Measurements from ENCODE around the gene HOXB3. TPM values are rescaled to one million over a fixed set of nuclear protein-coding genes. Genes with fewer than 3 reads are reported as not detected.

The HOXB3 gene
- total and polyA plus RNA-seq, 2 of the 4 experiments (the other 2 are of a cell fraction) = 6.3 to 59.6 TPM

DNA sequence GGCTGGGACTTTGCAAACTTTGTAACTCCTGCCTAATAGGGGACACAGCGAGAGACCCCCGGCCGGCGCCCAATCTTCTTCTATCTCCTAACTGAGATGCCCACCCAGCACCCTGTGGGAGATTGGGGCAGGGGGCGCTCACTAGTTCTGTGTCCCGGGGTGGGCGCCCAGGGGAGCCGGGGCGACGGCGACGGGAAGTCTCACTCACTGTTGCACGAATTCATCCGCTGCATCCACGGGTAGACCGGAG is 7.4 kb upstream of the HOXB3 start:
- WGBS, 2 experiments (ENCODE audit: extremely low coverage in 2 of 2, insufficient read length in 1 of 2) = 1% methylated on average over 12 of the region's 16 CpGs; no CpG with 5 or more reads in 1 of the 2 experiments
- Histone ChIP-seq H3K4me2 (ENCODE audit: low read depth, low read length) (peak overlapping the region; percentile 95), H3K9me1 (ENCODE audit: insufficient read depth, low read length) (0 out of 2 replicates have a peak, but pooled peaks cover 3% of the 10 kb centered on the region), H3K4ac (ENCODE audit: low read depth, low read length) (peak overlapping the region; percentile 98), H2AFZ (replicated peaks; ENCODE audit: low read length, poor library complexity) (peak overlapping the region; percentile 71), H2AK9ac (replicated peaks; ENCODE audit: low read depth, low read length, poor library complexity) (peak overlapping the region; percentile 96), H3K18ac (ENCODE audit: low read depth, low read length) (peak overlapping the region; percentile 65), H3K27ac (ENCODE audit: insufficient read depth, low read length) (peak overlapping the region; percentile 99), H4K91ac (ENCODE audit: insufficient read depth, low read depth, low read length) (peak overlapping the region; percentile 92), H2AK5ac (ENCODE audit: low read depth, low read length) (0 out of 2 replicates have a peak overlapping the region, but pooled peaks have one; percentile 96), H2BK120ac (ENCODE audit: low read depth, low read length) (0 out of 2 replicates have a peak overlapping the region, but pooled peaks have one; percentile 7), H3K4me1 (ENCODE audit: control insufficient read depth, insufficient read depth, low read length) (peaks cover 12% of the 10 kb centered on the region), H4K8ac (ENCODE audit: low read depth in 2 of 2, low read length in 2 of 2) (peak overlapping the region in 1 of 2 experiments; percentile 88; a peak in 3 of 4 replicates), H3K56ac (ENCODE audit: extremely low read depth, insufficient read depth, low read length) (peak overlapping the region; percentile 53; the same call in 1 of the 2 replicates), H3K27me3 (ENCODE audit: control insufficient read depth, insufficient read depth, low read length) (no peaks in the 10 kb centered on the region), H2BK20ac (ENCODE audit: low read depth, low read length) (no peak overlapping the region), H3K9ac (ENCODE audit: low read depth, low read length) (peak overlapping the region; percentile 99), H4K20me1 (ENCODE audit: insufficient read depth, low read length) (peaks cover 11% of the 10 kb centered on the region), H2BK15ac (ENCODE audit: low read depth, low read length) (no peak overlapping the region), H3K9me3 (ENCODE audit: control insufficient read depth, insufficient read depth, low read length) (no peaks in the 10 kb centered on the region), H3K79me1 (ENCODE audit: low read depth in 1 of 2, low read length in 2 of 2) (peaks cover 24 to 36% of the 10 kb centered on the region in 2 experiments; a peak in 3 of 4 replicates), H3K36me3 (ENCODE audit: control insufficient read depth, insufficient read depth, low read length) (peaks cover 9% of the 10 kb centered on the region; the same call in 1 of the 2 replicates), H3K4me3 (ENCODE audit: insufficient read depth, low read depth, low read length) (peak overlapping the region; percentile 78), H3K14ac (replicated peaks; ENCODE audit: low read depth, low read length) (peak overlapping the region; percentile 97), H3K23ac (ENCODE audit: low read depth, low read length) (peak overlapping the region; percentile 98), H4K5ac (ENCODE audit: low read depth, low read length) (peak overlapping the region; percentile 11), H2BK5ac (ENCODE audit: low read depth, low read length, poor library complexity, severe bottlenecking) (peak overlapping the region; percentile 95)
- ATAC-seq (ENCODE audit: low read depth) (no peak), DNase-seq (no peak)
- no peak for TF ChIP-seq FOS (IDR thresholded peaks at IDR 0.05; ENCODE audit: low read depth, low read length)
- TF ChIP-seq RFX5 (IDR thresholded peaks at IDR 0.05; ENCODE audit: low read depth, low read length) = no peak
- TF ChIP-seq SMC3 (IDR thresholded peaks at IDR 0.05; ENCODE audit: low read depth, low read length) = no peak
- TF ChIP-seq, protein P1, sequence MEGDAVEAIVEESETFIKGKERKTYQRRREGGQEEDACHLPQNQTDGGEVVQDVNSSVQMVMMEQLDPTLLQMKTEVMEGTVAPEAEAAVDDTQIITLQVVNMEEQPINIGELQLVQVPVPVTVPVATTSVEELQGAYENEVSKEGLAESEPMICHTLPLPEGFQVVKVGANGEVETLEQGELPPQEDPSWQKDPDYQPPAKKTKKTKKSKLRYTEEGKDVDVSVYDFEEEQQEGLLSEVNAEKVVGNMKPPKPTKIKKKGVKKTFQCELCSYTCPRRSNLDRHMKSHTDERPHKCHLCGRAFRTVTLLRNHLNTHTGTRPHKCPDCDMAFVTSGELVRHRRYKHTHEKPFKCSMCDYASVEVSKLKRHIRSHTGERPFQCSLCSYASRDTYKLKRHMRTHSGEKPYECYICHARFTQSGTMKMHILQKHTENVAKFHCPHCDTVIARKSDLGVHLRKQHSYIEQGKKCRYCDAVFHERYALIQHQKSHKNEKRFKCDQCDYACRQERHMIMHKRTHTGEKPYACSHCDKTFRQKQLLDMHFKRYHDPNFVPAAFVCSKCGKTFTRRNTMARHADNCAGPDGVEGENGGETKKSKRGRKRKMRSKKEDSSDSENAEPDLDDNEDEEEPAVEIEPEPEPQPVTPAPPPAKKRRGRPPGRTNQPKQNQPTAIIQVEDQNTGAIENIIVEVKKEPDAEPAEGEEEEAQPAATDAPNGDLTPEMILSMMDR (conservative IDR thresholded peaks at IDR 0.05; ENCODE audit: low read depth, low read length) = no peak
- TF ChIP-seq MAFK (IDR thresholded peaks at IDR 0.05; ENCODE audit: low read depth, low read length) = no peak
- TF ChIP-seq RAD21 (IDR thresholded peaks at IDR 0.05; ENCODE audit: low read length) = no peak
- TF ChIP-seq, protein P2, sequence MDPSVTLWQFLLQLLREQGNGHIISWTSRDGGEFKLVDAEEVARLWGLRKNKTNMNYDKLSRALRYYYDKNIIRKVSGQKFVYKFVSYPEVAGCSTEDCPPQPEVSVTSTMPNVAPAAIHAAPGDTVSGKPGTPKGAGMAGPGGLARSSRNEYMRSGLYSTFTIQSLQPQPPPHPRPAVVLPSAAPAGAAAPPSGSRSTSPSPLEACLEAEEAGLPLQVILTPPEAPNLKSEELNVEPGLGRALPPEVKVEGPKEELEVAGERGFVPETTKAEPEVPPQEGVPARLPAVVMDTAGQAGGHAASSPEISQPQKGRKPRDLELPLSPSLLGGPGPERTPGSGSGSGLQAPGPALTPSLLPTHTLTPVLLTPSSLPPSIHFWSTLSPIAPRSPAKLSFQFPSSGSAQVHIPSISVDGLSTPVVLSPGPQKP (IDR thresholded peaks at IDR 0.05; ENCODE audit: borderline replicate concordance, low read depth, low read length) = no peak
- TF ChIP-seq, protein P3, sequence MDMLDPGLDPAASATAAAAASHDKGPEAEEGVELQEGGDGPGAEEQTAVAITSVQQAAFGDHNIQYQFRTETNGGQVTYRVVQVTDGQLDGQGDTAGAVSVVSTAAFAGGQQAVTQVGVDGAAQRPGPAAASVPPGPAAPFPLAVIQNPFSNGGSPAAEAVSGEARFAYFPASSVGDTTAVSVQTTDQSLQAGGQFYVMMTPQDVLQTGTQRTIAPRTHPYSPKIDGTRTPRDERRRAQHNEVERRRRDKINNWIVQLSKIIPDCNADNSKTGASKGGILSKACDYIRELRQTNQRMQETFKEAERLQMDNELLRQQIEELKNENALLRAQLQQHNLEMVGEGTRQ (IDR thresholded peaks at IDR 0.05; ENCODE audit: low read depth, low read length) = no peak
- TF ChIP-seq MAZ (IDR thresholded peaks at IDR 0.05; ENCODE audit: borderline replicate concordance, low read depth, low read length) = no peak
- no peak for TF ChIP-seq RCOR1 (IDR thresholded peaks at IDR 0.05; ENCODE audit: insufficient replicate concordance, low read length)
- TF ChIP-seq MXI1 (IDR thresholded peaks at IDR 0.05; ENCODE audit: borderline replicate concordance, low read depth, low read length) = no peak
- TF ChIP-seq CEBPB (IDR thresholded peaks at IDR 0.05; ENCODE audit: low read depth, low read length) = no peak
- no peak for TF ChIP-seq NFE2L2 (IDR thresholded peaks at IDR 0.05; ENCODE audit: low read depth, low read length)
- no peak for TF ChIP-seq BHLHE40 (IDR thresholded peaks at IDR 0.05; ENCODE audit: low read depth, low read length)
- no peak for TF ChIP-seq POLR2A (IDR thresholded peaks at IDR 0.05; ENCODE audit: low read depth, low read length)
- in situ Hi-C loops (cut with MboI; ENCODE audit: low sequenced_read_pairs) = loop anchor here (5.0 to 10.0 kb wide), 2 partner anchors 260 to 573 kb away; no protein-coding TSS in a partner anchor
- ChIA-PET CTCF (interaction anchor here (1.7 kb wide), 1 partner anchor 246 kb away, joined by 5 read pairs; no protein-coding TSS in a partner anchor), POLR2A (ENCODE audit: unreplicated experiment) (interaction anchor here (0.7 kb wide), 1 partner anchor 17 kb away, joined by 4 read pairs; no protein-coding TSS in a partner anchor)
- intact Hi-C loops (cut with micrococcal nuclease) = no loop called here
- BruUV-seq (replicated peaks) = no TSS peak
- dilution Hi-C loops (cut with HindIII; ENCODE audit: low sequenced_read_pairs, unreplicated experiment) = no loop called here
